HL-60 (cell line): ENCODE data around the gene CEP63.
A peak's percentile ranks its signal among the peaks of the same experiment; 100 is the strongest.

Source experiments
- DNase-seq, 2 experiments: peaks; one replicate each; pipeline ENCODE4 v3.0.0-alpha.2; 2010 to 2020; ENCODE audit warnings: low read depth in 1 of 2, low spot score in 1 of 2
- H3K27ac ChIP-seq: fragments of 250-450 bp; sonication (Bioruptor Pico); replicated peaks from 2 replicates; pipeline ENCODE4 v1.5.1; 2020; ENCODE audit warnings: mild to moderate bottlenecking, moderate library complexity
- H3K27me3 ChIP-seq: fragments of 250-450 bp; sonication (Bioruptor Pico); 2 replicates; pipeline ENCODE4 v1.5.1; 2021; ENCODE audit warnings: mild to moderate bottlenecking, moderate library complexity; ENCODE audit not compliant: insufficient read depth, poor library complexity, severe bottlenecking
- H3K4me3 ChIP-seq: replicated peaks from 2 replicates; pipeline ENCODE4 v1.5.1; 2011; ENCODE audit warnings: mild to moderate bottlenecking, control low read depth, low read length; ENCODE audit not compliant: insufficient read depth
- GABPA ChIP-seq: IDR thresholded peaks from 2 replicates; pipeline ENCODE4 v1.6.1; 2012; ENCODE audit warnings: low read depth
- POLR2AphosphoS5 ChIP-seq: IDR thresholded peaks from 2 replicates; pipeline ENCODE4 v1.6.1; 2012; ENCODE audit warnings: low read depth
- SPI1 ChIP-seq: IDR thresholded peaks from 2 replicates; pipeline ENCODE4 v1.6.1; 2012; ENCODE audit warnings: low read depth, mild to moderate bottlenecking, borderline replicate concordance
- TF ChIP-seq, protein P1 (sequence below): IDR thresholded peaks from one replicate; pipeline ENCODE4 v1.5.1; 2011; ENCODE audit warnings: low read length, control low read depth, inconsistent platforms; ENCODE audit not compliant: insufficient read depth
- TF ChIP-seq, protein P2 (sequence below): IDR thresholded peaks from 2 replicates; pipeline ENCODE4 v1.6.1; 2012; ENCODE audit warnings: low read depth; ENCODE audit not compliant: insufficient replicate concordance

CEP63 gene

DNA sequence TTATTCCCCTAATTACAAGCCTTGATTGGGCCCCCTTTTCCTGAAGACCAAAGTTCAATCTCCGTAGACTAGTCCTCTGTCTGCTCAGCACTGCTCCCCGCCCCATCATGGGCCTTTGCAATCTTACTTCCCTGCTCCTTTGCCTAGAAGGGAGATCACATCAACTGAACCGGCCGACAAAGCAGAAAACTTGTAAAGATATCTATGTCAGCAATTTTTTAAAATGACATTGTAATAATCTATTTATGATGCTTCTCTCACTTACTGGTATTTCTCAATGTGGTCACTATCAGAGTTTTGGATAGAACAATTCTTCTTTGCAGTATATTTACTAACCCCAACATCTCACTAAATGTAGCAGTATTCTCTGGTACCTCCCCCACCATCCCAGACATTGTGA is 17.3 kb upstream of the CEP63 start:
- Histone ChIP-seq H3K27me3 (no peaks in the 10 kb centered on the region), H3K27ac (no peak overlapping the region), H3K4me3 (no peak overlapping the region)
- TF ChIP-seq GABPA (no peak), POLR2AphosphoS5 (no peak), SPI1 (no peak)
- no peak for DNase-seq

DNA sequence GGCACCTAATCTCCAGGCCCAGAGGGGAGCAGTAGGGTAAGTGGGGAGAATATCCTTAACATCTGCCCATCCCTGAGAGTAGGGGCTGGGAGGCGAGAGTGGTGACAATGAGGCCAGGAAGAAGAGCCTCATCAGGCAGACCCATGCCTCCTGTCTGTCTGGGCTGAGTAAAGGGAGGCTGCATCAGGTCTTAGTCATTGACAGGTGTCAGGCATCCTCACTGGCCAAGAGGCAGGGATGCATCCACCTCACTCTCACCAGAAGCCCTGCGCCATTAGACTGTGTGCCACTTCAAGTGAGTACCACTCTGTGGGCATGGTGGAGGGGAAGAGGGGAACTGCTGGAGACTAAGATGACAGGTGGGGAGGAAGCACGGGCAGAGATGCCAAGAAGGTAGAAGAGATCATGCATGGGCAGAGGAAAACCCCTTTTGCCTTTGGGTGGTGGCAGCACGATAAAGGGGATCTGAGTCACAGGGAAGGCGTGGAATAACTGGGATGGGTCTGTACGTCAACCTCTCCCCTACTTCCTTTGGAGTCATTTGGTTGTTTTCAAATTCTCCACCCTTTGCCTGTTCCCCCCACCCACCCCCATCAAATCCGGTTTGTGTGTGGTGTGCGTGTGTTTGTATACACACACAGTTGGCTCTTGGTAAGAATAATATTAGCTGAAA is 14.2 kb upstream of the CEP63 start:
- DNase-seq = no peak
- H3K4me3 ChIP-seq = no peak overlapping the region
- H3K27me3 ChIP-seq = no peaks in the 10 kb centered on the region
- TF ChIP-seq, protein P1, sequence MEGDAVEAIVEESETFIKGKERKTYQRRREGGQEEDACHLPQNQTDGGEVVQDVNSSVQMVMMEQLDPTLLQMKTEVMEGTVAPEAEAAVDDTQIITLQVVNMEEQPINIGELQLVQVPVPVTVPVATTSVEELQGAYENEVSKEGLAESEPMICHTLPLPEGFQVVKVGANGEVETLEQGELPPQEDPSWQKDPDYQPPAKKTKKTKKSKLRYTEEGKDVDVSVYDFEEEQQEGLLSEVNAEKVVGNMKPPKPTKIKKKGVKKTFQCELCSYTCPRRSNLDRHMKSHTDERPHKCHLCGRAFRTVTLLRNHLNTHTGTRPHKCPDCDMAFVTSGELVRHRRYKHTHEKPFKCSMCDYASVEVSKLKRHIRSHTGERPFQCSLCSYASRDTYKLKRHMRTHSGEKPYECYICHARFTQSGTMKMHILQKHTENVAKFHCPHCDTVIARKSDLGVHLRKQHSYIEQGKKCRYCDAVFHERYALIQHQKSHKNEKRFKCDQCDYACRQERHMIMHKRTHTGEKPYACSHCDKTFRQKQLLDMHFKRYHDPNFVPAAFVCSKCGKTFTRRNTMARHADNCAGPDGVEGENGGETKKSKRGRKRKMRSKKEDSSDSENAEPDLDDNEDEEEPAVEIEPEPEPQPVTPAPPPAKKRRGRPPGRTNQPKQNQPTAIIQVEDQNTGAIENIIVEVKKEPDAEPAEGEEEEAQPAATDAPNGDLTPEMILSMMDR = no peak
- TF ChIP-seq SPI1 = no peak
- TF ChIP-seq, protein P2, sequence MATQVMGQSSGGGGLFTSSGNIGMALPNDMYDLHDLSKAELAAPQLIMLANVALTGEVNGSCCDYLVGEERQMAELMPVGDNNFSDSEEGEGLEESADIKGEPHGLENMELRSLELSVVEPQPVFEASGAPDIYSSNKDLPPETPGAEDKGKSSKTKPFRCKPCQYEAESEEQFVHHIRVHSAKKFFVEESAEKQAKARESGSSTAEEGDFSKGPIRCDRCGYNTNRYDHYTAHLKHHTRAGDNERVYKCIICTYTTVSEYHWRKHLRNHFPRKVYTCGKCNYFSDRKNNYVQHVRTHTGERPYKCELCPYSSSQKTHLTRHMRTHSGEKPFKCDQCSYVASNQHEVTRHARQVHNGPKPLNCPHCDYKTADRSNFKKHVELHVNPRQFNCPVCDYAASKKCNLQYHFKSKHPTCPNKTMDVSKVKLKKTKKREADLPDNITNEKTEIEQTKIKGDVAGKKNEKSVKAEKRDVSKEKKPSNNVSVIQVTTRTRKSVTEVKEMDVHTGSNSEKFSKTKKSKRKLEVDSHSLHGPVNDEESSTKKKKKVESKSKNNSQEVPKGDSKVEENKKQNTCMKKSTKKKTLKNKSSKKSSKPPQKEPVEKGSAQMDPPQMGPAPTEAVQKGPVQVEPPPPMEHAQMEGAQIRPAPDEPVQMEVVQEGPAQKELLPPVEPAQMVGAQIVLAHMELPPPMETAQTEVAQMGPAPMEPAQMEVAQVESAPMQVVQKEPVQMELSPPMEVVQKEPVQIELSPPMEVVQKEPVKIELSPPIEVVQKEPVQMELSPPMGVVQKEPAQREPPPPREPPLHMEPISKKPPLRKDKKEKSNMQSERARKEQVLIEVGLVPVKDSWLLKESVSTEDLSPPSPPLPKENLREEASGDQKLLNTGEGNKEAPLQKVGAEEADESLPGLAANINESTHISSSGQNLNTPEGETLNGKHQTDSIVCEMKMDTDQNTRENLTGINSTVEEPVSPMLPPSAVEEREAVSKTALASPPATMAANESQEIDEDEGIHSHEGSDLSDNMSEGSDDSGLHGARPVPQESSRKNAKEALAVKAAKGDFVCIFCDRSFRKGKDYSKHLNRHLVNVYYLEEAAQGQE = no peak
- TF ChIP-seq GABPA = no peak
- TF ChIP-seq POLR2AphosphoS5 = no peak
- no peak overlapping the region for H3K27ac ChIP-seq

DNA sequence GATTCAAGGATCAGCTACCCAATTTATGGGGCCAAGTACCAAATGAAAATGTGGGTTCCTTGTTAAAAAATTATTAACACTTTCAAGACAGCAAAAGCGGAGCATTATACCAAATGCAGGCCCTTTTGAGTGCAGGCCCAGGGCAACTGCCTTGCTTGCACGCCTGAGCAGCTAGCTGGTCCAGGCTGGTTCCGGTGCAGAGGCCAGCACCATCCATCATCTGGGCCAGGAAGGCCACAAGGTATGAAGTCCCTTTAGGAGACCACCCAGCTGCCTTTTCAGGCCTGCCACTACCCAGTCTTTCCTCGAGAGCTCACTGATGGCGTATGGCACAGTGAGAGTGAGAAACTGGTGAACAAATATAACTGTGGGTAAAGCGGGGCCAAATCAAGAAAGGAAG is 13.0 kb upstream of the CEP63 start:
- Histone ChIP-seq H3K27me3 (no peaks in the 10 kb centered on the region), H3K4me3 (no peak overlapping the region), H3K27ac (no peak overlapping the region)
- no peak for DNase-seq
- TF ChIP-seq SPI1 (no peak), POLR2AphosphoS5 (no peak), GABPA (no peak)
- TF ChIP-seq, protein P2 = no peak
- TF ChIP-seq, protein P1 = no peak

DNA sequence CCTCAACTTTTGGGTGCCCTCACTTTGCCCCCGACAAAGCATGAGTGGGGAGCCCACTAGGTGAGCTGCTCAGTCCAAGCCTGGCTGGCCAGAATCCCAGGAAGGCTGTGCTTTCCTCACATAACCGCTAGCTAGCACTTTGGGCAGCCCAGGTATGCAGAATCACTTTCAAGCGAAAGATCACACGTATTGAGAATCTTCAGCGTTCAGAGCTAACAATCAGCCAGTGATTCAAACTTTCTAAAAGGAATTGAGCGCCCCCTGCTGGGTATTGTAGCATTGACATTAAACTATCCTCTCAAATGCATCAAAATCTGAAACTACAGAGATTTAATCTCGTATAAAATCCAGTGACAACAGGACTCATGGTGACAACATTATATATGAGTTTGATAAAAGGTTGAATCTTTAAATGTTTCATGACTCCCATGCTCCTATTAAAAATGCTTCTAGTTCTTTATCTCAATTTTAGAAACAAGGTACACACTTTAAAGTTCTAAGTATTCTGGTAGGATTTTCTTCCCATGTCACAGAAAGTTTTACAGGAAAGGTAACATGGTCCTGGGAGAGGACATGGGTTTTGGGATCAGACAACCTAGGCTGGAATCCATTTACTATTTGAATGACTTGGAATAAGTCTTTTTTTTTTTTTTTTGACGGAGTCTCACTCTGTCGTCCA is 11.8 kb upstream of the CEP63 start:
- DNase-seq = peak in 1 of 2 experiments; percentile 64
- TF ChIP-seq POLR2AphosphoS5 (no peak), SPI1 (no peak)
- TF ChIP-seq, protein P1 = peak; percentile 24
- no peak overlapping the region for H3K27ac ChIP-seq
- no peaks in the 10 kb centered on the region for H3K27me3 ChIP-seq
- H3K4me3 ChIP-seq = no peak overlapping the region
